ENCODE measurements around the gene HSPA1L.

- TF ChIP-seq CTCF (conservative IDR thresholded peaks at IDR 0.05; ENCODE audit: low read length) (no peak), EZH2phosphoT487 (IDR thresholded peaks at IDR 0.05; ENCODE audit: borderline replicate concordance) (no peak)
These were observed 15.3 kb downstream of the HSPA1L start for GRCh38 chr6:31799781-31800180.
